Testis (tissue), 3 donors: ENCODE data around the gene CHMP1A. TPM values are rescaled to one million over a fixed set of nuclear protein-coding genes. Genes with fewer than 3 reads are reported as not detected.

Experiments used
- DNase-seq: peaks from one replicate; pipeline ENCODE4 v3.0.0-alpha.2; 2019
- H3K27ac ChIP-seq, 2 donors: fragments of 200-600 bp; sonication (generic); one replicate each; pipeline ENCODE4 v1.5.1; 2019
- H3K27me3 ChIP-seq: fragments of 200-600 bp; sonication (generic); one replicate; pipeline ENCODE4 v1.5.1; 2019
- H3K36me3 ChIP-seq: fragments of 200-600 bp; sonication (generic); one replicate; pipeline ENCODE4 v1.5.1; 2017; ENCODE audit warnings: low read depth; ENCODE audit errors: missing control alignments
- H3K4me1 ChIP-seq: fragments of 200-600 bp; sonication (generic); one replicate; pipeline ENCODE4 v1.5.1; 2019
- H3K4me3 ChIP-seq, 2 donors: fragments of 200-600 bp; sonication (generic); one replicate each; pipeline ENCODE4 v1.5.1; 2017 to 2019
- H3K9me3 ChIP-seq: fragments of 200-600 bp; sonication (generic); one replicate; pipeline ENCODE4 v1.5.1; 2017
- CTCF ChIP-seq, 3 experiments: fragments of 450-650 bp in 2 of 3; fragments of 200-600 bp in 1 of 3; sonication (generic) in 1 of 3; IDR thresholded peaks; one replicate each; pipeline ENCODE4 v1.5.1; 2016 to 2019; ENCODE audit warnings: antibody characterized with exemption in 3 of 3, mild to moderate bottlenecking in 2 of 3, moderate library complexity in 1 of 3
- POLR2A ChIP-seq: fragments of 450-650 bp; IDR thresholded peaks from one replicate; pipeline ENCODE4 v1.6.1; 2017; ENCODE audit warnings: antibody characterized with exemption, mild to moderate bottlenecking, moderate library complexity
- WGBS, 2 donors: methylation state at CpG; one replicate each; pipeline ENCODE4 v1.1.5; 2018; 5-methylcytosine and 5-hydroxymethylcytosine counted together
- intact Hi-C: fragments of 100-400 bp; cut with DNase I; formaldehyde crosslinking; loops from one replicate; pipeline ENCODE4 v1.15.1; 2023; ENCODE audit warnings: low total_unique reads
- polyA plus RNA-seq: library from polyadenylated mRNA; stranded (reverse); fragments of 350-450 nt; fragmentation: Illumina TruSeq; extraction: RNeasy Lipid Tissue Mini Kit (QIAGEN cat#74804); gene quantifications from one replicate; pipeline ENCODE4 v1.2.3, GENCODE V29; 2014; ENCODE audit warnings: low read depth, low replicate concordance; ENCODE audit not compliant: insufficient read depth
- total RNA-seq, 2 donors: library from RNA; depleted of rRNA; stranded (reverse); fragments of >200 nt; gene quantifications; one replicate each; pipeline ENCODE4 v1.2.3, GENCODE V29; 2016

Gene CHMP1A
- total and polyA plus RNA-seq, 3 donors from 2014 or later = 90.0 to 123 (median 106) TPM

- intact Hi-C loops = no loop called here
- Histone ChIP-seq H3K27ac (no peak overlapping the region), H3K4me3 (no peak overlapping the region), H3K9me3 (no peaks in the 10 kb centered on the region), H3K4me1 (no peaks in the 10 kb centered on the region), H3K27me3 (no peaks in the 10 kb centered on the region), H3K36me3 (no peaks in the 10 kb centered on the region)
- DNase-seq = no peak
- WGBS, 2 donors = 91 to 95% methylated on average over 16 to 25 of the region's 25 CpGs
- TF ChIP-seq CTCF (IDR thresholded peaks at IDR 0.05) (no peak), POLR2A (no peak)
Measured at GRCh38 chr16:89596061-89596689, 61.3 kb downstream of the CHMP1A start.

GRCh38 chr16:89595330-89596060 lies 62.0 kb downstream of the CHMP1A start:
- TF ChIP-seq POLR2A (no peak), CTCF (IDR thresholded peaks at IDR 0.05) (no peak)
- DNase-seq = no peak
- H3K36me3 ChIP-seq = no peaks in the 10 kb centered on the region
- H3K27ac ChIP-seq = no peak overlapping the region
- H3K4me1 ChIP-seq = no peaks in the 10 kb centered on the region
- intact Hi-C loops = no loop called here
- H3K4me3 ChIP-seq = no peak overlapping the region
- no peaks in the 10 kb centered on the region for H3K27me3 ChIP-seq
- WGBS, 2 donors = 92 to 96% methylated on average over 47 of the region's 47 CpGs
- H3K9me3 ChIP-seq = no peaks in the 10 kb centered on the region

Other genes with a start within 250 kb of the CHMP1A start
- 100 to 1,000 TPM; 150 to 187 TPM for gene ANKRD11, start 167.1 kb downstream of the CHMP1A start, total RNA-seq
- gene ANKRD11, start 167.1 kb downstream of the CHMP1A start, polyA plus RNA-seq = 49.7 TPM
- gene SPG7, start 149.3 kb downstream of the CHMP1A start, total RNA-seq = 100 to 1,000 TPM; 275 to 307 TPM
- gene SPG7, start 149.3 kb downstream of the CHMP1A start, polyA plus RNA-seq = 97.9 TPM
- gene RPL13, start 97.0 kb downstream of the CHMP1A start, total RNA-seq = 1,000 to 10,000 TPM; 1,952 to 3,862 TPM
- gene RPL13, start 97.0 kb downstream of the CHMP1A start, polyA plus RNA-seq = 1,947 TPM
- gene CPNE7, start 82.0 kb downstream of the CHMP1A start, total RNA-seq = 10 to 100 TPM; 12.5 to 15.0 TPM
- 3.3 TPM for gene CPNE7, start 82.0 kb downstream of the CHMP1A start, polyA plus RNA-seq
- 100 to 1,000 TPM; 125 to 256 TPM for gene DPEP1, start 44.1 kb downstream of the CHMP1A start, total RNA-seq
- 105 TPM for gene DPEP1, start 44.1 kb downstream of the CHMP1A start, polyA plus RNA-seq
- 10 to 100 TPM; 45.8 to 85.0 TPM for gene SPATA33, start 128 bp upstream of the CHMP1A start, total RNA-seq
- 201 TPM for gene SPATA33, start 128 bp upstream of the CHMP1A start, polyA plus RNA-seq
- 10 to 100 TPM; 77.1 to 88.3 TPM for gene CDK10, start 29.0 kb upstream of the CHMP1A start, total RNA-seq
- 68.0 TPM for gene CDK10, start 29.0 kb upstream of the CHMP1A start, polyA plus RNA-seq
- 10 to 100 TPM; 13.9 to 14.4 TPM for gene SPATA2L, start 44.0 kb upstream of the CHMP1A start, total RNA-seq
- gene SPATA2L, start 44.0 kb upstream of the CHMP1A start, polyA plus RNA-seq = 4.9 TPM
- gene VPS9D1, start 63.2 kb upstream of the CHMP1A start, total RNA-seq = 10 to 100 TPM; 22.4 to 25.0 TPM
- gene VPS9D1, start 63.2 kb upstream of the CHMP1A start, polyA plus RNA-seq = 26.9 TPM
- gene ZNF276, start 63.8 kb upstream of the CHMP1A start, total RNA-seq = 10 to 100 TPM; 37.8 to 48.4 TPM
- gene ZNF276, start 63.8 kb upstream of the CHMP1A start, polyA plus RNA-seq = 31.0 TPM
- 100 to 1,000 TPM in 1 of 2 donors, 10 to 100 TPM in 1; 73.2 to 112 TPM for gene FANCA, start 158.9 kb upstream of the CHMP1A start, total RNA-seq
- gene FANCA, start 158.9 kb upstream of the CHMP1A start, polyA plus RNA-seq = 48.1 TPM
- gene SPIRE2, start 170.8 kb upstream of the CHMP1A start, total RNA-seq = 10 to 100 TPM; 20.9 to 31.3 TPM
- 11.5 TPM for gene SPIRE2, start 170.8 kb upstream of the CHMP1A start, polyA plus RNA-seq
- gene TCF25, start 215.9 kb upstream of the CHMP1A start, total RNA-seq = 100 to 1,000 TPM; 334 to 345 TPM
- gene TCF25, start 215.9 kb upstream of the CHMP1A start, polyA plus RNA-seq = 225 TPM